Stimulated activated CD8-positive, alpha-beta memory T cell treated with anti-CD3 and anti-CD28 coated beads, Interleukin-12 subunit alpha, Interleukin-12 subunit beta, amount 100 ng/mL, for 24 hours (primary cell): ENCODE measurements around the gene MKKS.

Experiments used
- DNase-seq: peaks from one replicate; pipeline ENCODE4 v3.0.0-alpha.2; 2020; ENCODE audit errors: extremely low read depth

The MKKS gene

DNA sequence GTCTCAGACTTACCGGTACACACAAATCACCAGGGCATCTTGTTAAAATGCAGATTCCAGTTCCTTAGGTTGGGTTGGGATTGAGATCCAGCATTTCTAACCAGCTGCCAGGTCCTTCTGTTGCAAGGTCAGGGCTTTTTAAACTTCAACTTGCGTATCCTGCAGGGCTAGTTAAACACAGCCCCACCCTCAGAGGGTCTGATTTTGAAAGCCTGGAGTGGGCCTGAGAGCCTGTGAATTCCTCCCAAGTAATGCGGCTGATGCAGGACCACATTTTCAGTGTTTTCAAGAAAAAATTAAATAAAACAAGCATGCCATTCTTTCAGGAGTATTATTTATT lies 65.3 kb downstream of the MKKS start:
- no peak for DNase-seq

DNA sequence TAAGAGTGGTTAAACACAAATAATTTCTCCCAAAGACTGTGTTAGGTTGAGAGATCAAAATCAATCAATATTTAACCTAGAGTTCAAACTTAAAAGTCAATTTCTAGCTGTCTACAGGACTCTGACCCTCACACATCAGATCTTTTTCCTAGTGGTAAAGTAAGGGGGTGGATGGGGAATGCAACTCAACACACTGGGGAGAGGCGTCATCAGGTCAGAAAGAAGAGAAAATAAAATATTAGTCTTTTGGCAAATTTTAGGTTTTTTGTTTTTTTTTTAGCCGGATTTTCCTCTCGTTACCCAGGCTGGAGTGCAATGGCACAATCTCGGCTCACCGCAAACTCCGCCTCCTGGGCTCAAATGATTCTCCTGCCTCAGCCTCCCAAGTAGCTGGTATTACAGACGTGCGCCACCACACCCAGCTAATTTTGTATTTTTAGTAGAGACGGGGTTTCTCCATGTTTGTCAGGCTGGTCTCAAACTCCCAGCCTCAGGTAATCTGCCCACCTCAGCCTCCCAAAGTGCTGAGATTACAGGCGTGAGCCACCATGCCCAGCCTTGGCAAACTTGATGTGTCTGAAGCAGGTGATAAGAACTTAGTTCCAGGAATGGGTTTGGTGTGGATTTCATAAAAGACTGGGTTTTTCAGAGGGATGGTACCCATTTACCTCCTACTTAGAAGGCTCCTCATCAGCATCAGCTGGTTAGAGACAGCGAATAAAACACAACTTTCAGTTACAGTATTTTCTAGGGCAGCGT lies 65.9 kb downstream of the MKKS start:
- no peak for DNase-seq

DNA sequence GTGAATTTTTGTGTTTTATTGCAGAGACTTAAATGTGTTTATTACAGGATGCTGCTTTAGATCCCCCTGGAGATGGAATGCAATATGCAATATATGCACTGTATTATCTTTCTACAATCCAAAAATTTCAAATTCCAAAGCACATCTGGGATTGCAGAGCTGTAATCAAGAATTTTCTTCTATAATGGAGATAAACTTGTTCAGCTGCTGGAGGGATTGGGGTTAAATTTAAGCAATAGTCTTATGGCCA lies 66.4 kb downstream of the MKKS start:
- DNase-seq: no peak

DNA sequence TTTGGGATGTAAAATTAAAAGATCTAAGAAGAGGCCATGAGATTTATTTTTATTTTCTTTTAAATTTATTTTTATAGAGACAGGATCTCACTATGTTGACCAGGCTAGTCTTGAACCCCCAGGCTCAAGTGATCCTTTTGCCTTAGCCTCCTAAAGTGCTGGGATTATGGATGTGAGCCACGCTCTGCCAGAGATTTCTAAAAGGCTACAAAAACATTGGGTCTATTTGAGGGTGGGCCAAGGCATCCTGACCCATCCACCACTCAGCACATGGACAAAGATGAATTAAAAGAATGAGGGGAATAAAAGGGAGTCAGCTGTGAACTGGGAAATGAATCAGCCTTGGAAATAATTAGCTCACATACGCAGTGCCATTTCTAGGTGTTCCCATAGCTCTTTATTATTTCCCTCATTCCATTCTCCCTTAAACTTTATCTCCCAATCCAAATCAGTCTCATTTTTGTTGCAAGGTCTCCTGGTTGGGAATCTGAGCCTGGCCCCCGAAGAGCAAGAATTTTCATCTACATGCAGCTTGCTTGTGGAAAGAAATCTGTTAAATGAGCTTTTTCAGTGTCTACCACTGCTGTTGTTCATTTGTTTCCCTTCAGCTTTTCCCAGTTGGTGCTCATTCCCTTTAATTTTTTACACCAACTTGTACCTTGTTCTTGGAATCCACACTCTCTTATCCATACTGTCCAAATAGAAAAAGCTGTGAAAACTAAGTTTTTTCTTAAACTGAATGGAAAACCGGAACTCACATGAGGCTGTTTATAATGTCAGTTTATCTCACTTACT lies 66.9 kb downstream of the MKKS start:
- DNase-seq: no peak

DNA sequence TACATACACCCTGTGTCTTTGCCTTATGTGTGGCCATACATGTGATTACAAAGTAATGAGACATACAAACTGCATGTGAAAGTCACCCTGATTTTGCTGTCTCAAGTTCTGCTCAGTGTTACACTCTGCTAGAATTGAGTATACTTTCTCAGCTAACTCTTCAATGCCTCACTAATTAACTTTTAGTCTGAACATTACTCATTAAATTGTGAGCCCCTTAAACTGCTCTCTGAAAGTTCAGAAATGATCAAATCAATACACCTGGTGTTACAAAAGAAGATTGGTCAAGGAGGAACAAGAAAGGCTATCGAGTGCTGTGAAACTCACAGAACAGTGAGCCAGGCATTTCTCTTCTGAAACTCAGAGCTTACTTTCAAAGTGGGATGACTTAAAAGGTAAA lies 71.3 kb downstream of the MKKS start:
- no peak for DNase-seq

DNA sequence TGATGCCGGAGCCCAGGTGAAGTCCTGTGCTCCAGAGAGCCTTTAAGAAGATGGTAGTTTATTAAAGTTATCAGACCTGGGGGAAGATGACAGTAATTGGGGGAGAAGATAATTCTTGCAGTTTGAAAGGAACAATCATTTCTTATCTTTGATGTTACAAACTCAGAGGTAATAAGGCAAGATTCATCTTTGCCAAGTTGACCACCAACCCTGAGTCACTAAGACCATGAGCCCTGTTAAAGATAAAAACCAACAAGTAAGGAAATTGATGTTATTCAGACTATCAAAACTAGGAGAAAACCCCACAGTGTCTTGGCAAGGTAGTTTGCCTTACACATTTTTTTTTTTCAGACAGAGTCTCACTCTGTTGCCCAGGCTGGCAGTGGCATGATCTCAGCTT lies 73.1 kb downstream of the MKKS start:
- DNase-seq: no peak

DNA sequence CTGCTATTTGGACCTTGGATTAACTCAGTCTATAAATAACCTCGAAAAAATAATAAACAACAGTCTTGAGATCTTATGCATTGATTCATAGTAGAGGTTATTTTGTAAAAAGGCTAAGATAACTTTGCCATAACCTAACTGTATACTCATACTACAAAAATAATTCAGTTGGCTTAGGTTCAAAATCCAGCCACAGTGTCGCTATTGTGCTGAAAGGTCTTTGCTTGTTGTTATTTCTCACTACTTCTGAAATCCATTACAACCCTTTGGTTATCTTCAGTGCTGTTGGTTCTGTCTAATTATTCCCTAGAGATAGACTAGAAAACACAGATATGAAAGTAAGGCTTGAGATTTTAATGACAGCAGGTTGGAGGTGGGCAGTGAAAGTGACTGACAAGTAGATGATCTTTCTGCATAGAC lies 74.4 kb downstream of the MKKS start:
- DNase-seq: no peak

DNA sequence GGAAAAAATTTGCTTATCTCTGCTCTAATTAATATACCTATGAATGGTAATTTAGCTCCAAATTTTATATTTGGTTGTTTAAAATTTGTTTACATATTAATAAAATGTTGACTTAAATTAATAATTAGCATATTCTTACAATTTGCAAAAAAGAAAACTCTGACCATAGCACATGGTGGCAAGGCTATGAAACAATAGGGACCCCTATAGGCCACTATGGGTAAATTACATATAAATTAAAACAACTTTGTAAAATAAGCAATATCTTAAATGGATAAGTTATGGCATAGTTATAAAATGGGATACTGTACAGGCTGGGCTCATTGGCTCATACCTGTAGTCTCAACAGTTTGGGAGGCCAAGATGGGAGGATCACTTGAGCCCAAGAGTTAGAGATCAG lies 76.0 kb downstream of the MKKS start:
- no peak for DNase-seq

DNA sequence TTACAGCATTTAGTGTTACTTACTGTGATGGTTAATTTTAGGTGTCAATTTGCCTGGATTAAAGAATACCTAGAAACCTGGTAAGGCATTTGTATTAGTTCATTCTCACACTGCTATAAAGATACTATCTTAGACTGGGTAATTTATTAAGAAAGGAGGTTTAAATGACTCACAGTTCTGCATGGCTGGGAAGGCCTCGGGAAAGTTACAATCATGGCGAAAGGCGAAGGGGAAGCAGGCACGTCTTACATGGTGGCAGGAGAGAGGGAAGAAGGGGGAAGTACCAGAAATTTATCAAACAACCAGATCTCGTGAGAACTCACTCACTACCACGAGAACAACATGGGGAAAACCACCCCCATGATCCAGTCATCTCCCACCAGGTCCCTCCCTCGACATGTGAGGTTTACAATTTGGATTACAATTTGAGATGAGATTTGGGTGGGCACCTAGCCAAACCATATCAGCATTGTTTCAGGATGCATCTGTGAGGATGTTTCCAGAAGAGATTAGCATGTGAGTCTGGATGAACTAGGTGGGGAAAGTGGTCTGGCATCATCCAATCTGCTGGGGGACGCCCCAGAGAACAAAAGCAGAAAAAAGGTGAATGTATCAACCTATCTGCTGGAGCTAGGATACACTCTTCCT lies 76.8 kb downstream of the MKKS start:
- DNase-seq: no peak

DNA sequence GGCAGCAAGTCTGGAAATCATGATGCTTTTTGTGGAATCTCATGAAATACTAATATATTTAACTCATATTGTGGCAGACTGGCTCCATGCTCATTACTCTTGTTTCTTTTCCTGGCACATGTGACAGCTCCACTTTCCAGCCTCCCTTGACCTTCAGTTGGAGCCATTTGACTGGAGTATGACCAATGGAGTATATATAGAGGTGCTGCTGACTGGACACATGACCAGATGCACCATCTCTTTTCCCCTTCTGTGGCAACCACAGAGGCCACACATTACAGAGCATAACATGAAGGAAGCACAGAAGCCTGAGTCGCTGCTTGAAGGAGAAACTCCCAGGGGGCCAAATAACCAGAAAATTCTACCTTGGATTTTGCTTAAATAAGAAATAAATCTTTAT lies 77.4 kb downstream of the MKKS start:
- DNase-seq: no peak

DNA sequence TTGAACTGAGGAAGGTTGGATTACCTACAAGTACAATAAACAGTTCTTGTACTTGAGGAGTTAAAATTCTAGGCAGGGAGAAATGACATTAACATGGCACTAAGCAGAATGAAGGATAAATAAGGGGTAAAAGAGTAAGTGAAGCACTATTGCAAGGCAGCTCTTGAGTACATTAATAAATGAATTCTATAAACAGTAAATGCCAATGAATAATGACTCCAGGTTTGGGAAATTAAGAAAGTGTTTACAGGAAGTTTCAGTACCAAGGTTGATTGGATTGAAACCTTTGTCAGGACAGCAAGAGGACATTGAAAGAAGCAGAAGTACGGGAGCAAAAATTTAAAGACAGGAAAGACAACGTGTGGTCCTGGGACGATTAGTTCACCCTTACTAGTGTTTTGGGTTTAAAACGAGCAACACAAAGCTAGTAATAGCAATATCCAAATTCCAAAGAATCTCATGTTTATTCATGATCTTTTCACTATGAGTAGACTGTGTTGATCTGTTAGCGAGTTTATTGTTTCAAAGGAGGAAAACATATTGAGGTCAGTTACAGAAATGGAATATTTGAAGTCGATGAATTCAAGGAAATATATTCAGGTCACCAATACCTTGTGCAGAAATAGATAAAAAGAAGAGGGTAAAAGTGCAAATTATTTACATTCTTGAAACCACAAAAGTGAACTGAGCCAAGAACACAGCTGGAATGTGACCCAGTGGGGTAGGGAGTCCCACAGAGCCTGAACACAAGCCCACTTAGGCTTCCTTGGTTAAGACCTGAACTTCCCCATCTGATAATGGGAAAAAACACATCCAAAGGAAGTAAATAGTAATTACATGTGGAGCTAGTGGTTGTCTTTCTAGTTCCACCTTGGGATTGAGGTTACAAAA lies 80.8 kb downstream of the MKKS start:
- no peak for DNase-seq
